HG03520 (cell line): ENCODE results near the gene CLINT1.

ENCODE experiments used
- ATAC-seq: cut with Tn5 transposase; IDR thresholded peaks from one replicate; pipeline ENCODE4 v1.9.1; 2021; ENCODE audit warnings: mild to moderate bottlenecking, moderate library complexity; ENCODE audit not compliant: unreplicated experiment

The CLINT1 gene

DNA sequence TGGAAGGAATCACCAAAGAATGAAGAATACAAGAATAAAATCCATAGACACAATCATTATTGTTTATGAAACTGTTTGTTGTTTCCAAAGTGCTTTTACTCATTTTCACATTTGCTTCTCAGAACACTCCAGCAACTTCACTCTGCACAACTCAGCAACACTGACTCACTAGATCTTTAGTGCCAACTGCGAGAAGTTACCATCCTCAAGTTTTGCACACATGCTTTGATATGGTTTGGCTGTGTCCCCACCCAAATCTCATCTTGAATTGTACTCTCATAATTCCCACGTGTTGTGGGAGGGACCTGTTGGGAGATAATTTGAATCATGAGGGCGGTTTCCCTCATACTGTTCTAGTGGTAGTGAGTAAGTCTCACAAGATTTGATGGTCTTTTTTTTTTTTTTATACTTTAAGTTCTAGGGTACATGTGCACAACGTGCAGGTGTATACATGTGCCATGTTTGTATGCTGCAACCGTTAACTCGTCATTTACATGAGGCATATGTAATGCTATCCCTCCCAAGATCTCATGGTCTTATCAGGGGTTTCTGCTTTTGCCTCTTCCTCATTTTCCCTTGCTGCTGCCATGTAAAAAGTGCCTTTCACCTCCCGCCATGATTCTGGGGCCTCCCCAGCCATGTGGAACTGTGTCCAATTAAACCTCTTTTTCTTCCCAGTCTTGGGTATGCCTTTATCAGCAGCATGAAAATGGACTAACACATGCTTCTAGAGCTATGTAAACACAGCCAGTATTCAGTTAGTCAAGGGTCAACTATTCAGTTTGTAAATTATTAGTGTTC is 36.9 kb downstream of the CLINT1 start:
- no peak for ATAC-seq

DNA sequence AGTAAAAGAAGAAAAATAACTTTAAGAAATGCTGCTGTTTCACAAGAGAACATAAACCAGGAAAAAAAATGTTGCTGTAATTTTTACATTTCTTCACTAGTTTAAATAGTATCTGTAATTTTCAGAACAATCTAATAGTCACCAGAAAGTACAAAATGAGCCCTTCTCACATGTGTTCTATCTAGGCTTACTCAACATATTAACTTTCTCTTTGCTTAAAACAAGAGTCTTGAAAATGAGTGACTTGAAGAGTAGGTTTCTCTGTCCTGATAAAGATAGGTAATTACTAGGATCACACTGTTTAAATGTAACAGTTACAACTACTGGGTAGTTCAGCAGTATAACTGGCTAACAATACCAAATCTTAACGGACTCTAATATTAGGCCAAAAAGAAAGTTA is 37.5 kb downstream of the CLINT1 start:
- ATAC-seq = no peak

DNA sequence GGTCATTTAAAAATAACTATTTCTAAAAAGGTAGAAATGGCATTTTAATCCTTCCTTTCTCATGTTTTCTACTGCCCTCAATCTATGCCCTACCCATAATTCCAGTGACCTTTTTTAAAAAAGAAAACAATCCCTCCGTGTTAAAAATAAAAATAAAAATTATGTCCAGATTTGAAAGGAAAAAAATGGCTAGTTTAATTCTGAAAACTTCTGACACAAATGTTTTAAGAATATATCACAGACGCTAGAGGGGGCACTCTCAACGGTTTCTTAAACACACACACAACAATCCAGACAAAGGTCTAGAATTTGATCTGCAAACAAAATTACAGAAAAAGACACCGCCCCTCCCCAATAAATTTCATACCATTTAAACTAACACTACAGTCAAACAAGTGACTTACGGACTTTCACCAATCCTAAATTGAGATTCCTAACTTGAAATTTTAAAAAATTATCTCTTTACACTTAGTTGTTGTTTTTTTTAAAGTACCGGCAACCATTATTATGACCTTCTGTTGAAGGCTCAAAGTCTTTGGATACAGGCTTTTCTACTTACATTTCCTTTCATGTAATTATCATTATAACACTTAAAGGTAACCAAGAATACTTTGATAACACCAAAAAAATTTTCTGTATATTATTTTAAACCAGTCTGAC is 38.2 kb downstream of the CLINT1 start:
- no peak for ATAC-seq

DNA sequence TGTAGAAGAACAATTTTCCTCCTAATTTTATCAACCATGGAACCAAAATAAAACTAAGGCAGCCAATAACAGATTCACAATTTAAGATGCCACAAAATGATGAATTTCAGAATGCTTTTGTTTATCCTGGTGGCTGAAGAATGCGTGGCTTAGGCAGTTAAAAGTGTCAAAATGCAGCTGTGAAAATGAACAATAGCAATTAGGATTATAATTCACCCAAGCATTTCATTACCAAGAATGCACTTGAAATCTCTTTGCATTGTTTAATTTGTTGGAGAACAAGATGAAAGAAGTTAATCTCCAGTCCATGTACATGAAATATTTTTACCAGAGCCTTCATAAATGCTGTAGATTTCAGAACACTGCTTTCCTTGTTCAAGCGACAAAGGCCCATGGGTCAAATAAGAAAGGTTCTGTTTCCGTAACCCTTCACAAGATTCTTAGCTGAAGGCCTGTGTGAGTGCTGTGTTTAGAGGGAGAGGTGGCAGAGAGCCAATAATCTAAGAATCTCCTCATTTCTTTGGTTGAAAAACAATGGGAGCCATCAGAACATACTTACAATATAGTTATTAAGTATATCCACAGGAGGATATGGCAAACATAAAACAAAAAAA is 39.3 kb downstream of the CLINT1 start:
- ATAC-seq = no peak

GRCh38 chr5:157818368-157818767 is 40.6 kb downstream of the CLINT1 start:
- ATAC-seq = no peak

DNA sequence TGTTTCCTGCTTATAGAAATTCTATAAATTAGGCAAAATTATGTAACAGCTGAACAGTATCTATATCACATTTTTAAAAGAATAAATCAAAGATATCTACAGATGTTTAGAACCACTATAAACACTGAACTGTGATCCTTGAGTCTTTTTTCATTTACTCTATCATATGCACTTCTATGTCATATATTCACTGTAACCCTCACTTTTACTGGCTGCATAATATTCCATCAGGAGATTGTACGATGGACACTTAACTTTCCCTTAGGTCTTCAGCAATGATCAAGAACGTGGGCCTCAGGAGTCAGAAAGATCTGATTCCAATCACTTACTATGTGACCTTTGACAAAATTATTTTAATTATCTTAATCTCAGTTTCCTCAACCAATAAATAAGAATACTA is 41.0 kb downstream of the CLINT1 start:
- no peak for ATAC-seq

DNA sequence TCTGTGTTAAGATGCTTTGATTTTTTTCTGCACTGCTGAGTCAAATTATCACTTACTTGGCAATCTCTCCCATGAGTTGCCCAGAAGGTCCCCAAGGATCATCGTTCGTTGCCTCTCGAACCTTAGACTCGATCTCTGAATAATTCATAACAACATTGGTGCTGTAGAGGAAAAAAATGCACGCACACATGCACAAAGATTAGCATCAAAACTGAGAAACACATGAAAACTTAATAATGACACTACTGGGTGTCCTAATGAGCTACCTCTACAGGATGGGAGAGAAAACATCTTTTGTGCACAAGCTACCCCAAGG is 41.6 kb downstream of the CLINT1 start:
- no peak for ATAC-seq

- ATAC-seq = no peak
Measured at GRCh38 chr5:157816682-157817386, 42.1 kb downstream of the CLINT1 start.

DNA sequence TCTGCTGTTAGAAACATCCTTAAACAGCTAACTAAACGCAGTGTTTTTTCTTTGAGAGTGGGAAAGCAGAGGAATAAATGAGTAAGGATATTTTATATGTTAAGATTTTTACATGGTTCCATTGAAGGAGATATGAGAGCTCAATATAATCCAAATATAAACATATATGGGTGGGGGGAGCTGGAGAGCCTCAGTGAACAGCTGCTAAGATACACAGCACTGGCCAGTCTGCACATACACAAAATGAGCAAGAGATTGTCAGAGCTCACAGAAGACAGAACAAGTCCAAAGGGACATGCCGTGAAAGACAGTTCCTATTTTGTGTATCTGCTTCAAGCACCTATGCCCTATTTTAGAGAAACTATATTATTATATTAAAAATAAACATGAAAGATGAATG is 46.9 kb downstream of the CLINT1 start:
- ATAC-seq = no peak

DNA sequence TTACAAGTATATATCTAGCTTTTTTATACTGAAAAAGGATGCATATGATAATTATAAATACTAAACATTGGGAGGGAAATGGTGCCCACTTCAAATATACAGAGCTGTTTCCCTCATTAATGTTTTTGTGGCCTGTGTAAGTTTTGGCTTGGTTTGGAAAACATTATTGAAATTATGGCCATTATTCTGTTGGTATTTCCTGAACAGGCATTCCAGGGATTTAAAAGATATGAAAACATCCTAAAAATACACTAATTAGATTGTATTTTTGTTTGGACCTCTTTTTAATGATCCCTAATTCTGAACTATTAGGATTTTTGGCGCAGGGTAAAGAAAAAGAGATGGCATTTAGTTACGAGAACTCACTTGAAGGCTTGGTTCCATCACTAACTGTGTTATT is 50.9 kb downstream of the CLINT1 start:
- no peak for ATAC-seq

GRCh38 chr5:157802736-157803135 is 56.2 kb downstream of the CLINT1 start:
- no peak for ATAC-seq

- ATAC-seq = no peak
Measured at GRCh38 chr5:157800137-157800536, 58.8 kb downstream of the CLINT1 start.

DNA sequence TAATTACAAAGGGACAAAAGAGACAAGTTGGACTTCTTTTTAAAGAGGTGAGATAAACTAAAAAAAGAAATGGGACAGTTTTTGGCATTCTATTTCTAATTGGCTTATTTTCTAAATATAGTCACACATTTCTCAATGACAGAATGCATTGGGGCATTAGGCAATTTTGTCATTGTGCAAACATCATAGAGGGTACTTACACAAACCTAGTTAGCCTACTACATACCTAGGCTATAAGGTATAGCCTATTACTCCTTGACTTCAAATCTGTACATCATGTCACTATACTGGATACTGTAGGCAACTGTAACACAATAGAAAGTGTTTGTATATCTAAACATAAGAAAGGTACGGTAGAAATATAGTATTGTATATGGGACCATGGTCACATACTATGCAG is 59.4 kb downstream of the CLINT1 start:
- no peak for ATAC-seq

- no peak for ATAC-seq
Measured at GRCh38 chr5:157793301-157793700, 65.6 kb downstream of the CLINT1 start.

DNA sequence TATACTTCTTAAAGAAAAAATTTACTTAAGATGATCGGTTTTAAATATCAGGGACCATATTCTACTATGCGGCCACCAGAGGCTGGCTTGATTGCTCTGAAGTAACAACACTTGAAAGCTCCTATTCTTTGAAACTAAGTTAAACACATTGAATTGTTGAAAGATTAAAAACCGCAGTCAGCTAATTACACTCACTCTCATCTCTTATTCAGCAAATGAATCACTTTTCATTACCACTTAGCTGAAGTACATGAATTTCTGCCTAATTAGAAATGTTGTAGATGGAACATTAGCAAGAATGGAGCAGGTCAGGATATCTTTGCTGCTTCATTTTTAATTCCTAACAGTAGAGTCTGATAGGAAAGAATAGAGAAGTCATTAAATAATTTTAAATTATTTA is 73.1 kb downstream of the CLINT1 start:
- ATAC-seq = no peak

GRCh38 chr5:157779221-157779620 is 79.7 kb downstream of the CLINT1 start:
- no peak for ATAC-seq

GRCh38 chr5:157778121-157778805 is 80.7 kb downstream of the CLINT1 start:
- no peak for ATAC-seq

DNA sequence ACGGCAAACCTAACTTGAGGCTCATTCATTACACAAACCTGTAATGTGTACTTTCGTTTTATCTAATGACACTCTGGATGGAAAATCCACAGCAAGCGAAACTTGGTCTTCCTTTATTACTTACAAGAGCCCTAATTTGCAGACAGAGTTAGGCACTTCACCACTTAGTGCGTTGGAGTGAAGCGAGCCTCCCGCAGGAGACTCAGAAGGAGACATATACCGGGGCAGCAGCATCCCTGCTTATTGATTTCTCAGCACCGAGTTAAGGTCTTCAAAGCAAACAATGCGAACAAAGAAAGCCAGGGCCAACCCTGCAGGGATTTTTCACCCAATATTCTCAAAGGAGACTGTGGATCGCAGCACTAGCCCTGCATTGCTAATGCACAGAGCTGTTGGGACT is 86.8 kb downstream of the CLINT1 start:
- ATAC-seq = no peak

GRCh38 chr5:157770665-157771064 is 88.3 kb downstream of the CLINT1 start:
- ATAC-seq = no peak

DNA sequence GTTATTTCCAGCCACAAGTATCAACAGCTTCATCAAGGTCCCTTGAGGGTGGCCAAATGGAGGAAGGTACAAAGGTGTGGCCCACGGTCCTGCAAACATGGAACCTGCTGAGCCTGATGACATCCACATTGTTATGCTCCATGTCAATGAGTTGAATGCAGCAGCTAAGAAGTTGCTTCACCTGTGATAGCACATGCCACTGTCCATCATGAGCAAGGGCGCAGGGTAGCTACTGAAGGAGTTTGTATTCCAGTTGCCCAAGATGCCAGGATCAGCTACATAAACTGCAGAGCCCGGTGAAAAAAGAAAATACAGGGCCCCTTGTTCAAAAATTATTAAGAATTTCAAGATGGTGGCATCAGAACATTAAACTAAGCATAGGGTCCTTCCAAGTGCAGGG is 91.3 kb downstream of the CLINT1 start:
- no peak for ATAC-seq

- no peak for ATAC-seq
Measured at GRCh38 chr5:157766902-157767301, 92.0 kb downstream of the CLINT1 start.
